Measurements from ENCODE around the gene PSMG4.

- TF ChIP-seq YY1 (tag by site-specific recombination; IDR thresholded peaks at IDR 0.05) = no peak
- no peak for TF ChIP-seq MYNN (tag by site-specific recombination; IDR thresholded peaks at IDR 0.05; ENCODE audit: borderline replicate concordance)
- no peak for TF ChIP-seq CTCF (tag by site-specific recombination; IDR thresholded peaks at IDR 0.05)
- TF ChIP-seq ZNF677 (tag by site-specific recombination; IDR thresholded peaks at IDR 0.05) = no peak
- no peak for TF ChIP-seq ZNF214 (tag by site-specific recombination; IDR thresholded peaks at IDR 0.05; ENCODE audit: borderline replicate concordance)
- no peak for TF ChIP-seq PBX3 (CRISPR knock-in tag; IDR thresholded peaks at IDR 0.05)
- no peak for TF ChIP-seq ZNF133 (tag by site-specific recombination; IDR thresholded peaks at IDR 0.05)
- no peak for TF ChIP-seq SP2 (tag by site-specific recombination; IDR thresholded peaks at IDR 0.05)
- TF ChIP-seq ATF2 (tag by site-specific recombination; IDR thresholded peaks at IDR 0.05; ENCODE audit: low read depth) = no peak
Measured at GRCh38 chr6:3264356-3264755, 5.6 kb downstream of the PSMG4 start.

Data from HEK293 (cell line).